22Rv1 (cell line): ENCODE results near the gene TNC.

Experiments used
- H3K27ac ChIP-seq: fragments of 450-650 bp; 2 replicates; pipeline ENCODE4 v1.5.1; 2017
- CTCF ChIP-seq: fragments of 450-650 bp; IDR thresholded peaks from 2 replicates; pipeline ENCODE4 v1.5.1; 2017; ENCODE audit warnings: mild to moderate bottlenecking
- ZFX ChIP-seq: fragments of 450-650 bp; IDR thresholded peaks from 2 replicates; pipeline ENCODE4 v1.6.1; 2017; ENCODE audit warnings: antibody characterized with exemption, borderline replicate concordance

The TNC gene

GRCh38 chr9:114991861-114992260 is 126.1 kb downstream of the TNC start:
- TF ChIP-seq CTCF, result no peak
- TF ChIP-seq ZFX, result no peak

GRCh38 chr9:114990901-114991300 is 127.1 kb downstream of the TNC start:
- H3K27ac ChIP-seq, result no peak overlapping the region
- TF ChIP-seq CTCF (no peak), ZFX (no peak)

More at GRCh38 chr9:114991861-114992260, 126.1 kb downstream of the TNC start:
- no peak overlapping the region for H3K27ac ChIP-seq

- H3K27ac ChIP-seq, result no peak overlapping the region
- TF ChIP-seq CTCF, result no peak
- no peak for TF ChIP-seq ZFX
Measured at GRCh38 chr9:114989600-114990410, 128.2 kb downstream of the TNC start.

- TF ChIP-seq CTCF, result no peak
- TF ChIP-seq ZFX, result no peak
- H3K27ac ChIP-seq, result no peak overlapping the region
Measured at GRCh38 chr9:114988962-114989599, 128.9 kb downstream of the TNC start.

GRCh38 chr9:114987116-114987515 is 130.8 kb downstream of the TNC start:
- no peak overlapping the region for H3K27ac ChIP-seq
- TF ChIP-seq CTCF (no peak), ZFX (no peak)

- H3K27ac ChIP-seq, result peak overlapping the region; percentile 10; the same call in 1 of the 2 replicates
- TF ChIP-seq ZFX, result no peak
- no peak for TF ChIP-seq CTCF
Measured at GRCh38 chr9:114985959-114986501, 131.9 kb downstream of the TNC start.

- TF ChIP-seq ZFX, result no peak
- TF ChIP-seq CTCF, result no peak
- peak overlapping the region; percentile 69 for H3K27ac ChIP-seq
Measured at GRCh38 chr9:114981063-114981462, 136.9 kb downstream of the TNC start.
